Measurements from ENCODE around the gene HAUS2.

The HAUS2 gene

GRCh38 chr15:42612367-42612912 is 63.8 kb downstream of the HAUS2 start:
- Histone ChIP-seq H3K9me3 (replicated peaks; ENCODE audit: insufficient read depth, low read length) (no peaks in the 10 kb centered on the region), H3K4me1 (ENCODE audit: low read length) (peaks cover 15% of the 10 kb centered on the region), H2AFZ (ENCODE audit: low read length) (no peak overlapping the region), H3K79me2 (ENCODE audit: low read length) (peaks cover 41% of the 10 kb centered on the region), H3K36me3 (replicated peaks; ENCODE audit: insufficient read depth, low read length) (no peaks in the 10 kb centered on the region), H3K4me3 (ENCODE audit: low read length) (no peak overlapping the region), H3K4me2 (ENCODE audit: low read depth, low read length) (no peak overlapping the region), H3K27ac (ENCODE audit: low read length) (no peak overlapping the region), H3K9me2 (replicated peaks; ENCODE audit: insufficient read depth, low read length) (no peaks in the 10 kb centered on the region), H3F3A (ENCODE audit: insufficient read depth, low read length) (peaks cover 16% of the 10 kb centered on the region), H3K27me3 (replicated peaks; ENCODE audit: insufficient read depth, low read length) (no peaks in the 10 kb centered on the region), H3K9ac (ENCODE audit: low read length) (no peak overlapping the region), H4K20me1 (ENCODE audit: insufficient read depth, low read length) (no peaks in the 10 kb centered on the region)
- no peak for DNase-seq
- TF ChIP-seq EZH2phosphoT487 (IDR thresholded peaks at IDR 0.05; ENCODE audit: low read length) (no peak), EZH2 (optimal IDR thresholded peaks at IDR 0.05; ENCODE audit: low read depth, low read length) (no peak), CTCF (IDR thresholded peaks at IDR 0.05; ENCODE audit: low read length) (no peak)

GRCh38 chr15:42616107-42616506 is 67.5 kb downstream of the HAUS2 start:
- DNase-seq = no peak
- no peak overlapping the region for H3K4me2 ChIP-seq (ENCODE audit: low read depth, low read length)
- H3K9me3 ChIP-seq (replicated peaks; ENCODE audit: insufficient read depth, low read length) = no peaks in the 10 kb centered on the region
- no peak overlapping the region for H3K9ac ChIP-seq (ENCODE audit: low read length)
- no peaks in the 10 kb centered on the region for H3K36me3 ChIP-seq (replicated peaks; ENCODE audit: insufficient read depth, low read length)
- no peak overlapping the region for H3K4me3 ChIP-seq (ENCODE audit: low read length)
- no peak overlapping the region for H2AFZ ChIP-seq (ENCODE audit: low read length)
- no peaks in the 10 kb centered on the region for H4K20me1 ChIP-seq (ENCODE audit: insufficient read depth, low read length)
- H3F3A ChIP-seq (ENCODE audit: insufficient read depth, low read length) = peaks cover 7% of the 10 kb centered on the region; the same call in 1 of the 2 replicates
- no peak overlapping the region for H3K27ac ChIP-seq (ENCODE audit: low read length)
- peaks cover 17% of the 10 kb centered on the region for H3K4me1 ChIP-seq (ENCODE audit: low read length)
- no peaks in the 10 kb centered on the region for H3K27me3 ChIP-seq (replicated peaks; ENCODE audit: insufficient read depth, low read length)
- peaks cover 17% of the 10 kb centered on the region for H3K79me2 ChIP-seq (ENCODE audit: low read length)
- no peaks in the 10 kb centered on the region for H3K9me2 ChIP-seq (replicated peaks; ENCODE audit: insufficient read depth, low read length)
- TF ChIP-seq EZH2 (optimal IDR thresholded peaks at IDR 0.05; ENCODE audit: low read depth, low read length) (no peak), EZH2phosphoT487 (IDR thresholded peaks at IDR 0.05; ENCODE audit: low read length) (no peak), CTCF (IDR thresholded peaks at IDR 0.05; ENCODE audit: low read length) (no peak)

Measured in MM.1S (cell line).